A549 (cell line): ENCODE results near the gene ZFPL1. TPM values are rescaled to one million over a fixed set of nuclear protein-coding genes. Genes with fewer than 3 reads are reported as not detected.
A peak's percentile ranks its signal among the peaks of the same experiment; 100 is the strongest.

ENCODE experiments used
- ATAC-seq, 2 experiments: fragments of 200-7000 bp in 1 of 2; fragments of >200 bp in 1 of 2; cut with Nextera tagmentation in 1 of 2; cut with Tn5 transposase in 1 of 2; 3 replicates each; pipeline versions ENCODE4 v1.8.0 to v1.9.1; 2018 to 2020; ENCODE audit warnings: mild to moderate bottlenecking in 1 of 2, moderate library complexity in 1 of 2
- CTCF ChIA-PET: fragments of 300-600 bp; sonication (Branson Sonifier 250); formaldehyde crosslinking; extraction: SDS; loops from one replicate; lab custom pipeline; 2021; ENCODE audit warnings: antibody characterized with exemption, inconsistent platforms; lab: Yijun Ruan, JAX
- POLR2A ChIA-PET: fragments of 350-600 bp; formaldehyde crosslinking; extraction: SDS; loops from one replicate; lab custom pipeline; 2021; ENCODE audit warnings: antibody characterized with exemption, inconsistent platforms; lab: Yijun Ruan, JAX
- DNase-seq, 2 experiments: peaks; one replicate each; pipeline versions ENCODE4 v3.0.0 to v3.0.0-alpha.2; 2011 to 2016; ENCODE audit warnings: low read depth in 1 of 2, low spot score in 1 of 2
- FAIRE-seq: peaks from 2 replicates; lab custom pipeline; 2011; peaks lifted over from hg19 to GRCh38; lab: Jason Lieb, UNC
- H3K27ac ChIP-seq, 2 experiments: fragments of >200 bp; sonication (Bioruptor Twin); formaldehyde crosslinking; 3 replicates each; pipeline ENCODE4 v1.5.1; 2016 to 2017
- H3K4me1 ChIP-seq: fragments of >200 bp; sonication (Bioruptor Twin); formaldehyde crosslinking; 3 replicates; pipeline ENCODE4 v1.6.1; 2016
- H3K4me2 ChIP-seq: fragments of >200 bp; sonication (Bioruptor Twin); formaldehyde crosslinking; 3 replicates; pipeline ENCODE4 v1.6.1; 2016
- H3K4me3 ChIP-seq: fragments of >200 bp; sonication (Bioruptor Twin); formaldehyde crosslinking; 3 replicates; pipeline ENCODE4 v1.5.1; 2016
- H3K9me3 ChIP-seq: fragments of >200 bp; sonication (Bioruptor Twin); formaldehyde crosslinking; 3 replicates; pipeline ENCODE4 v1.6.1; 2016
- CHD2 ChIP-seq: fragments of 150-350 bp; IDR thresholded peaks from 2 replicates; pipeline ENCODE4 v1.6.1; 2014; ENCODE audit warnings: low read length; ENCODE audit not compliant: partially characterized antibody
- GATA3 ChIP-seq: IDR thresholded peaks from 2 replicates; pipeline ENCODE4 v1.6.1; 2012; ENCODE audit warnings: borderline replicate concordance
- HOXB13 ChIP-seq: fragments of 250-450 bp; sonication (Bioruptor Pico); IDR thresholded peaks from 2 replicates; pipeline ENCODE4 v1.5.0; 2020; ENCODE audit warnings: low read depth, mild to moderate bottlenecking, moderate library complexity
- MAZ ChIP-seq: fragments of 150-350 bp; IDR thresholded peaks from 2 replicates; pipeline ENCODE4 v1.6.1; 2014; ENCODE audit warnings: antibody characterized with exemption, low read depth, low read length, borderline replicate concordance
- MYC ChIP-seq: IDR thresholded peaks from 2 replicates; pipeline ENCODE4 v1.6.1; 2012; ENCODE audit warnings: mild to moderate bottlenecking, inconsistent platforms, low read length, improper control_type of control experiment, borderline replicate concordance
- NR3C1 ChIP-seq: fragments of >200 bp; sonication (Bioruptor Twin); formaldehyde crosslinking; IDR thresholded peaks from 3 replicates; pipeline ENCODE4 v1.6.1; 2017
- RAD21 ChIP-seq, 2 experiments: fragments of >200 bp in 1 of 2; sonication (Bioruptor Twin) in 1 of 2; formaldehyde crosslinking in 1 of 2; IDR thresholded peaks in 1 of 2; conservative IDR thresholded peaks in 1 of 2; 2 replicates in 1 of 2; 3 replicates in 1 of 2; pipeline ENCODE4 v1.6.1; 2012 to 2018; ENCODE audit warnings: inconsistent platforms in 1 of 2
- RARB ChIP-seq: fragments of 250-450 bp; sonication (Bioruptor Pico); IDR thresholded peaks from 2 replicates; pipeline ENCODE4 v1.8.0; 2021; ENCODE audit warnings: mild to moderate bottlenecking, moderate library complexity
- RFX5 ChIP-seq: fragments of 450-650 bp; IDR thresholded peaks from 2 replicates; pipeline ENCODE4 v1.7.1; 2014; ENCODE audit warnings: antibody characterized with exemption, mild to moderate bottlenecking, moderate library complexity
- SMC3 ChIP-seq: fragments of >200 bp; sonication (Bioruptor Twin); formaldehyde crosslinking; IDR thresholded peaks from 3 replicates; pipeline ENCODE4 v1.6.1; 2018; ENCODE audit warnings: inconsistent platforms
- ZC3H11A ChIP-seq: fragments of 450-650 bp; IDR thresholded peaks from 2 replicates; pipeline ENCODE4 v1.6.1; 2014; ENCODE audit warnings: antibody characterized with exemption, mild to moderate bottlenecking
- ZFP36 ChIP-seq: fragments of 450-650 bp; IDR thresholded peaks from 2 replicates; pipeline ENCODE4 v1.6.1; 2014; ENCODE audit warnings: borderline replicate concordance; ENCODE audit not compliant: partially characterized antibody
- WGBS: methylation state at CpG from one replicate; pipeline ENCODE4 v1.1.6; 2017; ENCODE audit errors: missing lambda C conversion rate; 5-methylcytosine and 5-hydroxymethylcytosine counted together
- polyA plus RNA-seq, 4 experiments: library from polyadenylated mRNA; depleted of rRNA in 3 of 4; stranded (reverse); fragments of >200 nt; fragmentation: RNase III in 1 of 4; extraction: RNeasy Plus Mini Kit Qiagen cat#74134 plus additional on column Dnase treatment in 1 of 4; gene quantifications; 2 replicates in 3 of 4; 3 replicates in 1 of 4; pipeline ENCODE4 v1.2.3, GENCODE V29; 2011 to 2017
- TF ChIP-seq, protein P1 (sequence below): fragments of >200 bp; sonication (Bioruptor Twin); formaldehyde crosslinking; IDR thresholded peaks from 3 replicates; pipeline ENCODE4 v1.5.1; 2016
- TF ChIP-seq, protein P2 (sequence below): fragments of 150-350 bp; IDR thresholded peaks from 2 replicates; pipeline ENCODE4 v1.6.1; 2014; ENCODE audit warnings: low read depth, mild to moderate bottlenecking, low read length
- TF ChIP-seq, protein P3 (sequence below): IDR thresholded peaks from 2 replicates; pipeline ENCODE4 v1.6.1; 2012; ENCODE audit warnings: low read depth, borderline replicate concordance
- TF ChIP-seq, protein P4 (sequence below): IDR thresholded peaks from 2 replicates; pipeline ENCODE4 v1.6.1; 2012

ZFPL1 gene
- polyA plus RNA-seq, 2 of the 4 experiments (the other 2 are of a cell fraction): 30.1 to 31.7 TPM

DNA sequence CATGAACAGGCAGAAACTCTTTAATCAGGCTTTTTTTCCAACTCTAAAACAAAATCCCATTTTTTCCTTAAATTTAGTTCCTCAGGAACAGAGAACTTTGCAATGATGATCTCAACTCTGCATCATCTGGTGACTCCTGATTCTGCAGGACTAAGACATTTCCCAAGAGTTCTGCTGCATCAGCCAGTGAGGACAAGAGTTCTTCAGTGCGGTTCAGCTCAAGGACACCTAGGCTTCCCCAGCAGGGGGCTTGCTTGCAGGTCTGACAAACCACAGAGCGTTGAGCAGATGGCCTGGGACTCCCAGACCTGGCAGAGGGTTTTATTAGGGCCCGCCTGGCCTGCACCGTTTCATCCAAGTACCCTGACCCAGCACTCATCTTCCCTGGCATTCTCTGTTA lies 6.6 kb upstream of the ZFPL1 start:
- Histone ChIP-seq H3K4me1 (peaks cover 22% of the 10 kb centered on the region), H3K27ac (no peak overlapping the region), H3K4me3 (no peak overlapping the region), H3K4me2 (no peak overlapping the region), H3K9me3 (no peaks in the 10 kb centered on the region)
- ATAC-seq (peak; percentile 37 to 48; a peak in 5 of 6 replicates), DNase-seq (peak in 1 of 2 experiments; percentile 52), FAIRE-seq (no peak)
- 70% methylated on average over 4 of the region's 4 CpGs for WGBS
- TF ChIP-seq, protein P1, sequence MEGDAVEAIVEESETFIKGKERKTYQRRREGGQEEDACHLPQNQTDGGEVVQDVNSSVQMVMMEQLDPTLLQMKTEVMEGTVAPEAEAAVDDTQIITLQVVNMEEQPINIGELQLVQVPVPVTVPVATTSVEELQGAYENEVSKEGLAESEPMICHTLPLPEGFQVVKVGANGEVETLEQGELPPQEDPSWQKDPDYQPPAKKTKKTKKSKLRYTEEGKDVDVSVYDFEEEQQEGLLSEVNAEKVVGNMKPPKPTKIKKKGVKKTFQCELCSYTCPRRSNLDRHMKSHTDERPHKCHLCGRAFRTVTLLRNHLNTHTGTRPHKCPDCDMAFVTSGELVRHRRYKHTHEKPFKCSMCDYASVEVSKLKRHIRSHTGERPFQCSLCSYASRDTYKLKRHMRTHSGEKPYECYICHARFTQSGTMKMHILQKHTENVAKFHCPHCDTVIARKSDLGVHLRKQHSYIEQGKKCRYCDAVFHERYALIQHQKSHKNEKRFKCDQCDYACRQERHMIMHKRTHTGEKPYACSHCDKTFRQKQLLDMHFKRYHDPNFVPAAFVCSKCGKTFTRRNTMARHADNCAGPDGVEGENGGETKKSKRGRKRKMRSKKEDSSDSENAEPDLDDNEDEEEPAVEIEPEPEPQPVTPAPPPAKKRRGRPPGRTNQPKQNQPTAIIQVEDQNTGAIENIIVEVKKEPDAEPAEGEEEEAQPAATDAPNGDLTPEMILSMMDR: no peak
- TF ChIP-seq RFX5 (no peak), MAZ (no peak), GATA3 (no peak), HOXB13 (CRISPR knock-in tag) (no peak), ZFP36 (no peak), NR3C1 (no peak), RARB (no peak), CHD2 (no peak)
- TF ChIP-seq, protein P2, sequence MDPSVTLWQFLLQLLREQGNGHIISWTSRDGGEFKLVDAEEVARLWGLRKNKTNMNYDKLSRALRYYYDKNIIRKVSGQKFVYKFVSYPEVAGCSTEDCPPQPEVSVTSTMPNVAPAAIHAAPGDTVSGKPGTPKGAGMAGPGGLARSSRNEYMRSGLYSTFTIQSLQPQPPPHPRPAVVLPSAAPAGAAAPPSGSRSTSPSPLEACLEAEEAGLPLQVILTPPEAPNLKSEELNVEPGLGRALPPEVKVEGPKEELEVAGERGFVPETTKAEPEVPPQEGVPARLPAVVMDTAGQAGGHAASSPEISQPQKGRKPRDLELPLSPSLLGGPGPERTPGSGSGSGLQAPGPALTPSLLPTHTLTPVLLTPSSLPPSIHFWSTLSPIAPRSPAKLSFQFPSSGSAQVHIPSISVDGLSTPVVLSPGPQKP: no peak
- TF ChIP-seq, protein P3, sequence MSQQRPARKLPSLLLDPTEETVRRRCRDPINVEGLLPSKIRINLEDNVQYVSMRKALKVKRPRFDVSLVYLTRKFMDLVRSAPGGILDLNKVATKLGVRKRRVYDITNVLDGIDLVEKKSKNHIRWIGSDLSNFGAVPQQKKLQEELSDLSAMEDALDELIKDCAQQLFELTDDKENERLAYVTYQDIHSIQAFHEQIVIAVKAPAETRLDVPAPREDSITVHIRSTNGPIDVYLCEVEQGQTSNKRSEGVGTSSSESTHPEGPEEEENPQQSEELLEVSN: no peak
- ChIA-PET CTCF (interaction anchor here (0.7 to 5.5 kb wide), 13 partner anchors 9 to 230 kb away, joined by 3 to 35 read pairs (median 4); partner anchors contain the start of gene ARL2), POLR2A (no interaction called here)

DNA sequence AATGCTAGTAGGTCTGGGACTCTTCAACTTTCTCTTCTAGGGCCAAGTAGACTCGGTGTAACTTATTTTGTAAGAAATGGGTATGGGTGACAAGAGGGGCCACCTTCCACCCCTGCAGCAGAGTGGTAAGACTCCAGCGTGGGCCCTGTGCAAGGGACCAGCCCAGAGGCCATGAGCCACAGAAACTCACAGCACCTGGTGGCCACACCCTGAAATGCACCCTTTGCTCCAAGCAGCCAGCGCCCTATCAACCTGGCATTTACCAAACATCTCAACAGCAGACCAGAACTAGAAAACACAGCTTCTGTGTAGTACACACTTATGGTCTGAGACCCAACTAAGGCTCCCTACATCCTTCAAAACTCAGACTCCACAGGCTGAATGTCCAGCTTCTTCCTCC lies 5.9 kb upstream of the ZFPL1 start:
- CTCF ChIA-PET: interaction anchor here (0.5 to 5.5 kb wide), 23 partner anchors 8 to 1862 kb away, joined by 3 to 35 read pairs (median 4); partner anchors contain the start of genes ARL2, NAALADL1 and PPP2R5B
- H3K27ac ChIP-seq: peak overlapping the region in 1 of 2 experiments; percentile 22; a peak in 1 of 6 replicates
- TF ChIP-seq RAD21 (conservative IDR thresholded peaks at IDR 0.05 in 1 of 2, IDR thresholded peaks at IDR 0.05 in 1 of 2) (peak; percentile 41 to 48; a peak in 3 of 5 replicates), MYC (0 out of 2 replicates have a peak, but pooled peaks have one; percentile 49), ZC3H11A (no peak), SMC3 (peak; percentile 55)
- TF ChIP-seq, protein P1: peak; percentile 47
- TF ChIP-seq, protein P4, sequence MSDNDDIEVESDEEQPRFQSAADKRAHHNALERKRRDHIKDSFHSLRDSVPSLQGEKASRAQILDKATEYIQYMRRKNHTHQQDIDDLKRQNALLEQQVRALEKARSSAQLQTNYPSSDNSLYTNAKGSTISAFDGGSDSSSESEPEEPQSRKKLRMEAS: no peak
- DNase-seq (peak; percentile 69 to 77), ATAC-seq (peak; percentile 91 to 92), FAIRE-seq (no peak)
- POLR2A ChIA-PET: no interaction called here
- WGBS: 52% methylated on average over 3 of the region's 3 CpGs
- H3K4me2 ChIP-seq: 0 out of 3 replicates have a peak overlapping the region, but pooled peaks have one; percentile 11
- H3K4me1 ChIP-seq: peaks cover 29% of the 10 kb centered on the region
- no peak overlapping the region for H3K4me3 ChIP-seq
- H3K9me3 ChIP-seq: no peaks in the 10 kb centered on the region
